Measurements from ENCODE around the gene PER3.

- no peak for TF ChIP-seq EZH2 (IDR thresholded peaks at IDR 0.05; ENCODE audit: borderline replicate concordance)
- TF ChIP-seq CTCF (IDR thresholded peaks at IDR 0.05; ENCODE audit: poor library complexity): no peak
- TF ChIP-seq EZH2phosphoT487 (IDR thresholded peaks at IDR 0.05; ENCODE audit: low read depth, severe bottlenecking, unreplicated experiment): no peak
These were observed 81.9 kb downstream of the PER3 start for GRCh38 chr1:7865978-7866377.
